BE2C (cell line): ENCODE measurements around the gene PAX3.

Experiments
- DNase-seq: peaks from one replicate; pipeline ENCODE4 v3.0.0-alpha.2; 2020
- H3K27me3 ChIP-seq: fragments of 250-450 bp; sonication (Bioruptor Pico); 2 replicates; pipeline ENCODE4 v1.5.1; 2020; ENCODE audit warnings: mild to moderate bottlenecking
- H3K36me3 ChIP-seq: fragments of 250-450 bp; sonication (Bioruptor Pico); 2 replicates; pipeline ENCODE4 v1.5.1; 2020; ENCODE audit warnings: mild to moderate bottlenecking
- H3K4me1 ChIP-seq: fragments of 250-450 bp; sonication (Bioruptor Pico); 2 replicates; pipeline ENCODE4 v1.5.1; 2020
- H3K4me3 ChIP-seq: 2 replicates; pipeline ENCODE4 v1.5.1; 2011; ENCODE audit warnings: low read depth, low read length
- H3K9me3 ChIP-seq: fragments of 250-450 bp; sonication (Bioruptor Pico); 2 replicates; pipeline ENCODE4 v1.5.1; 2020
- CTCF ChIP-seq: IDR thresholded peaks from 2 replicates; pipeline ENCODE4 v1.5.1; 2012; ENCODE audit warnings: mild to moderate bottlenecking, low read depth, low read length

Gene PAX3

GRCh38 chr2:222319586-222320435 is 21.0 kb upstream of the PAX3 start:
- no peaks in the 10 kb centered on the region for H3K36me3 ChIP-seq
- H3K4me1 ChIP-seq: peaks cover 12% of the 10 kb centered on the region
- no peaks in the 10 kb centered on the region for H3K9me3 ChIP-seq
- peak overlapping the region; percentile 74 for H3K4me3 ChIP-seq
- peak; percentile 80 for DNase-seq
- H3K27me3 ChIP-seq: no peaks in the 10 kb centered on the region
- no peak for TF ChIP-seq CTCF

- peak; percentile 83 for DNase-seq
- Histone ChIP-seq H3K4me3 (peak overlapping the region; percentile 73), H3K27me3 (peaks cover 6% of the 10 kb centered on the region), H3K9me3 (no peaks in the 10 kb centered on the region), H3K4me1 (peaks cover 12% of the 10 kb centered on the region), H3K36me3 (no peaks in the 10 kb centered on the region)
- peak; percentile 50 for TF ChIP-seq CTCF
These were observed 20.2 kb upstream of the PAX3 start for GRCh38 chr2:222318712-222319585.

- peaks cover 12% of the 10 kb centered on the region for H3K4me1 ChIP-seq
- DNase-seq: peak; percentile 87
- H3K4me3 ChIP-seq: peak overlapping the region; percentile 73
- TF ChIP-seq CTCF: peak; percentile 70
- no peaks in the 10 kb centered on the region for H3K9me3 ChIP-seq
- no peaks in the 10 kb centered on the region for H3K36me3 ChIP-seq
- H3K27me3 ChIP-seq: peaks cover 14% of the 10 kb centered on the region
These were observed 19.4 kb upstream of the PAX3 start for GRCh38 chr2:222318026-222318711.

GRCh38 chr2:222315443-222316121 is 16.8 kb upstream of the PAX3 start:
- peak; percentile 46 for TF ChIP-seq CTCF
- no peak overlapping the region for H3K4me3 ChIP-seq
- no peaks in the 10 kb centered on the region for H3K9me3 ChIP-seq
- H3K4me1 ChIP-seq: no peaks in the 10 kb centered on the region
- H3K36me3 ChIP-seq: no peaks in the 10 kb centered on the region
- DNase-seq: no peak
- H3K27me3 ChIP-seq: peaks cover 40% of the 10 kb centered on the region

- no peak for DNase-seq
- H3K36me3 ChIP-seq: no peaks in the 10 kb centered on the region
- H3K9me3 ChIP-seq: no peaks in the 10 kb centered on the region
- H3K4me3 ChIP-seq: no peak overlapping the region
- H3K27me3 ChIP-seq: peaks cover 57% of the 10 kb centered on the region
- H3K4me1 ChIP-seq: no peaks in the 10 kb centered on the region
- TF ChIP-seq CTCF: no peak
These were observed 15.0 kb upstream of the PAX3 start for GRCh38 chr2:222313816-222314215.
